ENCODE results near the gene E4F1.

DNA sequence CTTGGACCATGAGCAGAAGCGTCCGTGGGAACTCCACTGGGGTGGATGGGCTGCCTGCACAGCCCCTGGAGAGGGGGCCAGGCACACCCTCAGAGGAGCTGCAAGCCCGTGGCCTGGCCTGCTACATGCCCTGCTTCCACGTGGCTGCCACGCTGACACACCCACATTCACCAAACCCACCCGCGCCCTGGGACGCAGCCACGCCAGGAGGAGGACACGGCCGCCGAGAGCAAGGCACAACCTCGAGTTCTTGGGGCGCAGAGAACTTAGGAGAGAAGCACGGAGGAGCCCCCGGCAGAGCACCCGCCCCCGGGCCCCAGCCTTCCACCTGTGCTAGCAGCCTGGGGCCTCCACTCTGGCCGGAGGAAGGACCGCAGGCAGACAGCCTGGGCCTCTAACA is 45.8 kb upstream of the E4F1 start:
- TF ChIP-seq ZNF274 (IDR thresholded peaks at IDR 0.05; ENCODE audit: low read depth, low read length) (no peak), YY1 (IDR thresholded peaks at IDR 0.05; ENCODE audit: insufficient read depth, insufficient read length) (no peak)
